COR-L47 (cell line): ENCODE results near the gene KRTAP10-4.
A peak's percentile ranks its signal among the peaks of the same experiment; 100 is the strongest.
"Not testable (repeated sequence)": the region's sequence is repeated elsewhere in the genome, so short reads cannot be mapped to it uniquely, and the experiment has no call there.

Experiments used
- DNase-seq: peaks from one replicate; lab custom pipeline; 2025; lab: John Stamatoyannopoulos, UW

The KRTAP10-4 gene

DNA sequence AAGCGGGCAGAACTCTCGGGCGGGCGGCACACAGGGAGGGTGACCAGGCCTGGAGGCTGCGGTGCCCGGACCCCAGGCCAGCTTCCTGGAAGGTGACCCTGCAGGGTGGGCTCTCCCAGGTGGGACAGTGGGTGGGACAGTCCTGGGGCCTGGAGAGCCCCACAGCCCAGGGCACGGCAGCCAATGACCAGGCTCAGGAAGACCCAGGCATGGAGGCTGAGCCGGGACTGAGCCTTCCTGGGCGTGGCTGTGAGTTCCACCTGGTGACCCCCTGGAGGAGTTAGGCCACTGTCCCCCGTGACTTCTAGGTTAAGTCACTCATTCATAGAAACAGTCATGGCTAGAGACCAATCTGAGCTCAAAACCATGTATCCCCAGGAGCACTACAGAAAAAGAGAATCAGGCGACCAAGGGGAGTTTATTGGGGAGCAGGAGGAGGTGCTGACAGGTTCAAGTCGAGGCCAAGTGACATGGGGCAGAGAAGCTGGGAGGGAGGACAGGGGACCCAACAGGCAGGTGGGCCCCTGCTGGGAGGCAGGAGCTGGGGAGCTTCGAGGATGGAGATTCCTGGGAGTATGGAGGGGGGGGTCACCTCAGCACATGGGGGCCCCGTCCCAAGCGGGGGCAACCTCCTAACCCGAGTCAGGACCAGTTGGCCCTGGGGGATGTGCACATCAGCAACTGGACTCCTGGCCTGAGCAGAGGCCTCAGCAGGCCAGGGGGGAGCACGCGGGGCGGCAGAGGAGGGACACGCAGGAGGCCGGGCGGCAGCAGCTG is 5.7 kb downstream of the KRTAP10-4 start:
- no peak for DNase-seq

- no peak for DNase-seq
These were observed 6.3 kb downstream of the KRTAP10-4 start for GRCh38 chr21:44579833-44580144.

GRCh38 chr21:44580231-44580821 is 6.8 kb downstream of the KRTAP10-4 start, which contains the start of gene KRTAP10-5:
KRTAP10-5 (minus strand) TSS chr21:44580604; CDS start chr21:44580578, 26 bp downstream.
- DNase-seq = not testable (repeated sequence)

- DNase-seq = no peak
These were observed 7.6 kb downstream of the KRTAP10-4 start for GRCh38 chr21:44581158-44581557.

GRCh38 chr21:44582055-44582454 is 8.5 kb downstream of the KRTAP10-4 start:
- no peak for DNase-seq

DNA sequence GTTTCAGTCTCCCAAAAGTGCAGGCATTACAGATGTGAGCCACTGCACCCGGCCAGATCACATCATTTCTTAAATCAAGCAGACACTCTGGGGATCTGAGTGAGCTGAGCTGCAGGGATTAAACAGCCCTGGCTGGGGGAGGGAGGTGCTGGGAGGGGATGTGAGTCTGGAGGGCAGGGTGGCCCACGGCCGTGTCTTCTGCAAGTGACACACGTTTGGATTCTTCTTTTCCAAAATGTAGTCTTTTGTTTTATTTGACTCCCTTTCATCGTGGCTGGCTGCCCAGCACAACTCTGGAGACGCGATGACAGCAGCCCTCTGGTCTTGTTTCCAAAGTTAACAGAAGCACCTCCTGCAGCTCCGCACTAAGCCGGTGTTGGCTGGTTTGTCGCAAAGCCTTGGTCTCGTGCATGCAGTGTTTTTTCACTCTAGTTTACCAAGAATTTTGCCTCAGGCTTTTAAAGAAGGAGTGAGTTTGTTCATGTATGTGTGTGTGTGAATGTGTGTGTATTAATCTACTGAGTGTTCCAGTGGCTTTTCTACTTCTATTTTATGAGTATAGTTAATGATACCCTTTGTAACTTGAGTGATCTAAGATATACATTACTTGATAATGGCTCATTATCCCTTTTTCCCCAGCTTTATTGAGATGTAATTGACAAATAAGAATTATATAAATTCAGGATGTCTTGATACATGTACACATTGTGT is 9.7 kb downstream of the KRTAP10-4 start:
- DNase-seq = peak; percentile 77

DNA sequence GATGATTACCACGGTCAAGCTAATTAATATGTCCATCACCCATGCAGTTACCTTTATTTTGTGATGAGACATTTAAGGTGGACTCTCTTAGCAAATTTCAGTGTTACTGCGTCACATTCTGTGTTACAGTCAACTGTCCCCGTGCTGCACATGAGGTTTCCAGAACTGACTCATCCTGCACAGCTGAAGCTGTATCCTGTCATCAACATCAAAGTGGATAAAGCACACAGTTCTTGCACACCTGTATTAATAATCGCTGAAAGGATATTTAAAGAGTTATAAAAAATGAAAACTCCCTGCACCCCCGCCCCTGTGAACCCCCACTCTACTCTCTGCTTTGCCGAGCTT is 10.2 kb downstream of the KRTAP10-4 start:
- peak; percentile 70 for DNase-seq

DNA sequence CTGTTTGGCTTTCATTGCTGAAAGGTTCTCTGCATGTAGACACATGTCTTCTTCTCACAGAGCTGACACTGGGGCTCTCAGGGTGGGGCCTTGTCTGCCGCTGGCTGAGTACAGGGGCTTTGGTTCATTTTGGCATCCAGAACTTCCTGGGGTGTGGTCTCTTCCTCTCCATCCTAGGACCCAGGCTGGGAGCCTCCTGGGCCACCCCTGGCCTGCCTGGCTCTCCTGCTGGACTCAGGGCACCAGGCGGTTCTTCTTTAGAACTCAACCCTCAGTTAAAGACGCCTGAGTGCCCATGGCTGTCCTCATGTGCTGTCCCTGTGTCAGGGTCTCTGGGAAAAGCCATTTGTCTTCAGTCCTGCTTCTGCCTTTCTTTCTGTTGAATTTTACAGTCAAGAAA is 12.4 kb downstream of the KRTAP10-4 start:
- no peak for DNase-seq

DNA sequence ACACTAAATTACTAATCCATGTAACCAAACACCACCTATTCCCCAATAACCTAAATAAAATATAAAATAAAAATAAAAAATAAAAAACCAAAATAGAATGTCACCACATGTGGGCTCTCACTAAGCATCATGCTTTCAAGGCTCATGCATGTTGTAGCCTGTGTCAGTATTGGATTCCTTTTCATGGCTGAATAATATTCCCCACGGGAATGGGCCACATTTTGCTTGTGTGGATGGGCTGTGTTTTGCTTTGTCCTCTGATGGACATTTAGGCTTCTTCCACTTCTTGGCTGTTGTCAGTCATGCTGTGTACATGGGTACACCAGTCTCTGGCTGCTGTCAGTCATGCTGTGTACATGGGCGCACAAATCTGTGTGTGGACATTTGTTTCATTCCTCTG is 15.6 kb downstream of the KRTAP10-4 start:
- no peak for DNase-seq

- DNase-seq = no peak
These were observed 16.2 kb downstream of the KRTAP10-4 start for GRCh38 chr21:44589586-44590305.

DNA sequence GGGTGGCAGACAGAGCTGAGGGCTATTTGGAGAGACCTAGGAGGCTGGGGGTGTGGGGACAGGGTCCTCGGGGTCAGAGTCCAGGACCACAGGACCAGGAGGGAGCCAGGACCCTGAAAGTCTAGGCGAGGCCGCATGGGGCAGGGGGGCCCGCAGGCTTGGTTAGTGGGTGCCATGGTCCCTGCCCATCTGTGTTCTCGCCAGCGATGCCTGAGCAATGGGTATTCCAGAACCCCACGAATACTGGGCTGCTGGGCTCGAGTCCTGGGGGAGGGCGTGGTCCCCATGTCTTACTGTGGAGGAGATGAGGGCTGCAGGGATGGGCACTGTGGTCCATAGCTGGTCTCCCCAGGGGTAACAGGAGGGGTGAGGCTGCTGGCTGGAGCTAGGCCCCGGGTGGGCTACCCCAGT is 16.8 kb downstream of the KRTAP10-4 start:
- DNase-seq = no peak

DNA sequence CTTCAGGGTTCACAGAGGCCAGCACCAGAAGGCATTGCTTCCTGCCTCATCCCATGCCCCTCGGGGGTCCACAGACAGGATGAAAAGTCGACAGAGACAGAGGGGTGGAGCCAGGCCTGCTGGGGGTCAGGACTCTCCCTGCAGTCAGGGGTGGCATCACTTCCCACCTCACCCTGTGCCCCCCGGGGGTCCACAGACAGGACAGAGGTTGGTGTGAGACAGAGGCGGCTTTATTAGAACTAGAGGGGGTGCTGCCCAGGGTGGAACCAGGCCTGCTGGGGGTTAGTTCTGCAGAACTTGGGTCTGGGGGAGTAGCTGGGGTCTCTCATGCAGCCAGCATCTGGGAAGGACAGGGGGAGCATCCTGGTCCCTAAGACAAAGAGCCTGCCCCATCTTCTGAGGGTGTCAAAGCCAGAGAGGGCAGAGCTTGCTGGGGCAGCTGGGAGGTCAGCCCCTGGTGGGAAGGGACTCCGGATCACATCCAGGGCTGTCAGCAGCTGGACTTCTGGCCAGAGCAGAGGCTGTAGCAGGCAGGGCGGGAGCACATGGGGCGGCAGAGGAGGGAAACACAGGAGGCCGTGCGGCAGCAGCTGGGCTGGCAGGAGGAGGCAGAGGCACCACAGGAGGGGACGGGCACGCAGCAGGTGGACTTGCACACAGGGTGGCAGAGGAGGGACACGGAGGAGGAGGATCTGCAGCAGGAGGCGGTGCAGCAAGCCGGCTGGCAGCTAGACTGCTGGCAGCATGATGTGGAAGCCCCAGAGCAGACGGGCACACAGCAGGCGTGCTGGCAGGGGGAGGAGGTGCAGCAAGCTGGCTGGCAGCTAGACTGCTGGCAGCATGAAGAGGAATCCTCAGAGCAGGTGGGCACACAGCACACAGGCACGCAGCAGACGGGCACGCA is 17.6 kb downstream of the KRTAP10-4 start:
- peak; percentile 57 for DNase-seq

DNA sequence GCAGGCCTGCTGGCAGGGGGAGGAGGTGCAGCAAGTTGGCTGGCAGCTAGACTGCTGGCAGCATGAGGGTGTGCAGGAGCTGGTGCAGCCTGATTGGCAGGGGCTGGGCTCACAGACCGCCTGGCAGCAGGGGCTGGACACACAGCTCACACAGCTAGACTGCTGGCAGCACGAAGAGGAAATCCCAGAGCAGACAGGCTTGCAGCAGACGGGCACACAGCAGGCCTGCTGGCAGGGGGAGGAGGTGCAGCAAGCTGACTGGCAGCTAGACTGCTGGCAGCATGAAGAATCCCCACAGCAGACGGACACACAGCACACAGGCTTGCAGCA is 18.2 kb downstream of the KRTAP10-4 start:
- not testable (repeated sequence) for DNase-seq

- DNase-seq = no peak
These were observed 19.1 kb downstream of the KRTAP10-4 start, which contains the start of gene KRTAP10-6 for GRCh38 chr21:44592446-44593311. KRTAP10-6 (minus strand) TSS chr21:44592505; CDS start chr21:44592484, 21 bp downstream.

DNA sequence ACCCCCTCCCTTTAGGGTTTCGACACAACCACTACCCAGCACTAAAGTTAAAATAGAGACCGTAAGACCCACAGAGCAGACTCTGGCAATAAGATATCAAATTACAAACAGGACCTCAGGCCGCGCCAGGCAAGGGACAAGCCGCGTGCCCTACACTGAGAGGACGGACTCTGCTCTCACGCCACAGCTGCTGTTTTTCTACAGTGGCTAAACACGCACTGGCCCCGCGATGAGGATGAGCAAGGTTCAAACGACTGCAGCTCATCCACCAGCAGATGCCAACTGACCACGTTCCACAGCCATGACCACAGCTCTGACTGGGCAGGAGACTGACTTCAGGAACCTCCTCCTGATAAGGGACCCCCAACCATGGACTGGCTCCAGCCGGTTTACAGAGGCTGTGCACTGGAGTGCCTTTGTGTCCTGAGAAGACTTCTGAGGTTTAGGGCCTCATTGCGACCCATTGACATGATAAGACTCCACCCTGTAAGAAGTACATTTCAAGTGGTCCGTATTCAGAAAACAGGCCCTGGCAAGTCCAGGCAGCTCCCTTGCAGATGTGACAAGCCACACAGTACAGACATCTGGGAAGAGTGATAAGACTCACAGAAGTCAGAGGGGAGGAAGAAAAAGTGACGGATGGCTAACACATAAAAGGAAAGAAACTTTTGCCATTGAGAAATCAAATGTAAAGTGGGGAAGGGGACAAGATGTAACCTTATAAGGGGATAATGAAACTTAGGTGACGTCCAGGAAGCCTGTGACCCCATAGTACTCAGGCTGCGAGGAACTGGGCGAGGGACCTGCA is 20.3 kb downstream of the KRTAP10-4 start:
- DNase-seq = no peak

DNA sequence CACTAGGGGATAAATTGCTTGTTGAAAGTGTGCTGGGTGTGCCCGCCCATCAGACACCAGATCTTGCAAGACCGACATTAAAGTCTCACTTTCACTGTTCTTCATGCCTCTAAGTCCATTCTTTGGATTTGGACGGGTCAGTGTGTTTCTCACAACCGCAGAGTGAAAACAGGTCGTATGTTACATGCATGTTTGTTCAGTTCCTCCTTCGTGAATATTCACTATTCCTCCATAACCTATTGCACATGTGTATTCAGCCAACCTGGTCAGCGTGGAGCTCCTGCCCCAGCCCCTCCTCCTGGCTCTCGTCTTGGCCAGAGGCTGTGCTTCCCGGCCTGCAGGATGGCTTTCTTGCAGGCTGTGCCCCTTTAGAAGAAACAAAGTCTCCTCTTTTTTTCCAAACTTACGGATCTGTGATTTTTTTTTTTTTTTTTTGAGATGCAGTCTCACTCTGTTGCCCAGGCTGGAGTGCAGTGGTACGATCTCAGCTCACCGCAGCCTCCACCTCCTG is 20.9 kb downstream of the KRTAP10-4 start:
- DNase-seq = no peak

DNA sequence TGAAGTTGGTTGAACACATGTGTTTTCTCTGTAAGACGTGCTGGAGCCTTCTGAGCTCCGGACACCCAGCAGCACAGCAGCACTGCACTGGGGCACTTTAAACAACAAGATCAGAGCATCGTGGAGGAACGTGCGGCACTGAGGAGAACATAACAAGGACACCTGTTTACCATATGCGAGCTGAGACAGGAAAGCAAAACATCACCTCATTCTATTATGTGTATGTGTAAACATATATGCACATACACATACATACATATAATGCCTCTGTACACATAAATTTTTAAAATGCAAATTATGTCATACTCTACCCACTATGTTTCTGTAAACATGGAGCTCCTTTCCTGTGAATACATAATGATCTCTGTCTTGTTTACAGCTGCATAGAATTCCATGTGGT is 22.0 kb downstream of the KRTAP10-4 start:
- no peak for DNase-seq

GRCh38 chr21:44596068-44596725 is 22.7 kb downstream of the KRTAP10-4 start:
- DNase-seq = no peak

DNA sequence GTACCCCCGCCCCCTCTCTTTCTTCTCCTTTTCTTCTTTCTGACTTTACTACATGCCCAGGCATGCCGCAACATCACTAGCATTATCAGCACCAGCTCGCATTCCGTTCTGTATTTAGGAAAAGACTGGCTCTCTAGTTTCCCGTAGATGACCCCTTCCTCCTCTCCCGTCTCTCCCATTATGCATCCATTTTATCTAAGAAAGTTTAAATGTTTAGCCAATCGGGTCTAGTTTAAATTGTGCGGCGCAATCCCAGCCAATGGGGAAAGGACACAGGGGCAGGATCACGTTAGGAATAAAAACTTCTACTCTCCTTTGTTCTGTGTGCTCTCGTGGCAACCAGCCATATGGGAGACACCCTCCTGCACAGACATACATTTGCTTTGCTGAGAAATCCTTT is 24.5 kb downstream of the KRTAP10-4 start:
- no peak for DNase-seq
